WTC11 (cell line): ENCODE results near the gene ESYT3. TPM values are rescaled to one million over a fixed set of nuclear protein-coding genes. Genes with fewer than 3 reads are reported as not detected.

Experiments
- ARID4B ChIP-seq: sonication (generic); formaldehyde crosslinking; IDR thresholded peaks from 2 replicates; pipeline ENCODE4 v1.8.0; 2023; ENCODE audit warnings: missing genetic modification reagents, mild to moderate bottlenecking, borderline replicate concordance
- ATF3 ChIP-seq: sonication (generic); formaldehyde crosslinking; conservative IDR thresholded peaks from 2 replicates; pipeline ENCODE4 v1.8.1; 2022; ENCODE audit warnings: mild to moderate bottlenecking, missing genetic modification reagents
- ATF6 ChIP-seq: sonication (generic); formaldehyde crosslinking; IDR thresholded peaks from 2 replicates; pipeline ENCODE4 v1.8.1; 2023; ENCODE audit warnings: mild to moderate bottlenecking, missing genetic modification reagents
- CREB1 ChIP-seq: sonication (generic); formaldehyde crosslinking; IDR thresholded peaks from 2 replicates; pipeline ENCODE4 v1.8.0; 2023; ENCODE audit warnings: mild to moderate bottlenecking, missing genetic modification reagents
- HMGXB4 ChIP-seq: sonication (generic); formaldehyde crosslinking; IDR thresholded peaks from 2 replicates; pipeline ENCODE4 v1.8.1; 2023; ENCODE audit warnings: mild to moderate bottlenecking, moderate library complexity, missing genetic modification reagents
- JUN ChIP-seq: sonication (generic); formaldehyde crosslinking; IDR thresholded peaks from 2 replicates; pipeline ENCODE4 v1.8.0; 2023; ENCODE audit warnings: mild to moderate bottlenecking, missing genetic modification reagents
- MLX ChIP-seq: sonication (generic); formaldehyde crosslinking; IDR thresholded peaks from 2 replicates; pipeline ENCODE4 v1.8.1; 2023; ENCODE audit warnings: mild to moderate bottlenecking, missing genetic modification reagents, moderate library complexity
- NFYB ChIP-seq: sonication (generic); formaldehyde crosslinking; conservative IDR thresholded peaks from 2 replicates; pipeline ENCODE4 v1.8.0; 2022; ENCODE audit warnings: low read depth, missing genetic modification reagents
- SMAD4 ChIP-seq: sonication (generic); formaldehyde crosslinking; IDR thresholded peaks from 2 replicates; pipeline ENCODE4 v1.8.0; 2022; ENCODE audit warnings: mild to moderate bottlenecking, missing genetic modification reagents
- STAT6 ChIP-seq: sonication (generic); formaldehyde crosslinking; conservative IDR thresholded peaks from 2 replicates; pipeline ENCODE4 v1.8.1; 2023; ENCODE audit warnings: mild to moderate bottlenecking, low read depth, missing genetic modification reagents, moderate library complexity
- TCF7 ChIP-seq: sonication (generic); formaldehyde crosslinking; IDR thresholded peaks from 2 replicates; pipeline ENCODE4 v1.8.0; 2022; ENCODE audit warnings: mild to moderate bottlenecking, low read depth, missing genetic modification reagents, moderate library complexity
- USF2 ChIP-seq: sonication (generic); formaldehyde crosslinking; IDR thresholded peaks from 2 replicates; pipeline ENCODE4 v1.8.1; 2023; ENCODE audit warnings: mild to moderate bottlenecking, missing genetic modification reagents, moderate library complexity
- ZNF121 ChIP-seq: sonication (generic); formaldehyde crosslinking; IDR thresholded peaks from 2 replicates; pipeline ENCODE4 v1.8.0; 2023; ENCODE audit warnings: missing genetic modification reagents
- ZNF263 ChIP-seq: sonication (generic); formaldehyde crosslinking; IDR thresholded peaks from 2 replicates; pipeline ENCODE4 v1.8.1; 2022; ENCODE audit warnings: low read depth, mild to moderate bottlenecking, moderate library complexity, missing genetic modification reagents
- ZNF396 ChIP-seq: fragments of 250-450 bp; sonication (Bioruptor Pico); IDR thresholded peaks from 2 replicates; pipeline ENCODE4 v1.8.0; 2021; ENCODE audit warnings: mild to moderate bottlenecking, moderate library complexity, borderline replicate concordance
- ZNF425 ChIP-seq: fragments of 250-450 bp; sonication (Bioruptor Pico); conservative IDR thresholded peaks from 2 replicates; pipeline ENCODE4 v1.9.0; 2021; ENCODE audit warnings: mild to moderate bottlenecking
- ZNF512 ChIP-seq: sonication (generic); formaldehyde crosslinking; IDR thresholded peaks from 2 replicates; pipeline ENCODE4 v1.8.1; 2022; ENCODE audit warnings: missing genetic modification reagents, borderline replicate concordance
- ZSCAN18 ChIP-seq: fragments of 250-450 bp; sonication (Bioruptor Pico); IDR thresholded peaks from 2 replicates; pipeline ENCODE4 v2.1.2; 2022; ENCODE audit warnings: mild to moderate bottlenecking, moderate library complexity
- total RNA-seq: library from RNA; stranded (reverse); gene quantifications from 3 replicates; pipeline ENCODE4 v1.2.3, GENCODE V29; 2021

Gene ESYT3
- total RNA-seq, 1 experiment from 2014 or later = 6.4 TPM

- TF ChIP-seq ZNF512 (CRISPR knock-in tag) (no peak), CREB1 (CRISPR knock-in tag) (peak; percentile 62; the same call in 1 of the 2 replicates), ZNF121 (CRISPR knock-in tag) (no peak), SMAD4 (CRISPR knock-in tag) (peak; percentile 91), TCF7 (no peak), USF2 (CRISPR knock-in tag) (peak; percentile 80), STAT6 (CRISPR knock-in tag) (no peak), ATF6 (CRISPR knock-in tag) (peak; percentile 74), HMGXB4 (CRISPR knock-in tag) (0 out of 2 replicates have a peak, but pooled peaks have one; percentile 67), ZNF396 (no peak), MLX (CRISPR knock-in tag) (peak; percentile 92; the same call in 1 of the 2 replicates), ATF3 (CRISPR knock-in tag) (peak; percentile 66; the same call in 1 of the 2 replicates), JUN (peak; percentile 89), ZSCAN18 (CRISPR knock-in tag) (no peak), ARID4B (CRISPR knock-in tag) (peak; percentile 98), NFYB (CRISPR knock-in tag) (peak; percentile 36; the same call in 1 of the 2 replicates), ZNF425 (CRISPR knock-in tag) (no peak), ZNF263 (CRISPR knock-in tag) (peak; percentile 64; the same call in 1 of the 2 replicates)
These were observed at the start of gene ESYT3 (continued) for GRCh38 chr3:138434276-138434874.
